ENCODE results near the gene GNAS.

GNAS gene

GRCh38 chr20:58810879-58811250 lies 41.7 kb upstream of the GNAS start:
- Histone ChIP-seq H3K27ac (no peak overlapping the region), H3K9me3 (no peaks in the 10 kb centered on the region), H3K36me3 (no peaks in the 10 kb centered on the region), H3K27me3 (peaks cover 9% of the 10 kb centered on the region), H3K4me3 (ENCODE audit: low read depth in 1 of 2, low read length in 1 of 2) (no peak overlapping the region), H3K4me1 (ENCODE audit: control insufficient read depth in 1 of 2, insufficient read depth in 1 of 2, low read depth in 1 of 2, low read length in 1 of 2) (no peaks in the 10 kb centered on the region)
- TF ChIP-seq CTCF (IDR thresholded peaks at IDR 0.05), result no peak

- Histone ChIP-seq H3K36me3 (no peaks in the 10 kb centered on the region), H3K4me1 (ENCODE audit: control insufficient read depth in 1 of 2, insufficient read depth in 1 of 2, low read depth in 1 of 2, low read length in 1 of 2) (no peaks in the 10 kb centered on the region), H3K9me3 (no peaks in the 10 kb centered on the region), H3K27ac (no peak overlapping the region), H3K4me3 (ENCODE audit: low read depth in 1 of 2, low read length in 1 of 2) (no peak overlapping the region), H3K27me3 (peaks cover 5% of the 10 kb centered on the region)
- no peak for TF ChIP-seq CTCF (IDR thresholded peaks at IDR 0.05)
Observed at GRCh38 chr20:58811334-58811733, 41.2 kb upstream of the GNAS start.

GRCh38 chr20:58813369-58813768 lies 39.1 kb upstream of the GNAS start:
- no peaks in the 10 kb centered on the region for H3K36me3 ChIP-seq
- H3K27ac ChIP-seq, result no peak overlapping the region
- H3K27me3 ChIP-seq, result no peaks in the 10 kb centered on the region
- TF ChIP-seq CTCF (IDR thresholded peaks at IDR 0.05), result no peak
- H3K9me3 ChIP-seq, result no peaks in the 10 kb centered on the region
- H3K4me1 ChIP-seq (ENCODE audit: control insufficient read depth in 1 of 2, insufficient read depth in 1 of 2, low read depth in 1 of 2, low read length in 1 of 2), result no peaks in the 10 kb centered on the region
- no peak overlapping the region for H3K4me3 ChIP-seq (ENCODE audit: low read depth in 1 of 2, low read length in 1 of 2)

GRCh38 chr20:58815448-58815847 lies 37.1 kb upstream of the GNAS start:
- H3K27me3 ChIP-seq, result no peaks in the 10 kb centered on the region
- no peak overlapping the region for H3K27ac ChIP-seq
- H3K4me1 ChIP-seq (ENCODE audit: control insufficient read depth in 1 of 2, insufficient read depth in 1 of 2, low read depth in 1 of 2, low read length in 1 of 2), result no peaks in the 10 kb centered on the region
- TF ChIP-seq CTCF (IDR thresholded peaks at IDR 0.05), result no peak
- H3K4me3 ChIP-seq (ENCODE audit: low read depth in 1 of 2, low read length in 1 of 2), result no peak overlapping the region
- H3K36me3 ChIP-seq, result no peaks in the 10 kb centered on the region
- no peaks in the 10 kb centered on the region for H3K9me3 ChIP-seq

GRCh38 chr20:58816051-58816450 lies 36.5 kb upstream of the GNAS start:
- no peak overlapping the region for H3K27ac ChIP-seq
- H3K4me3 ChIP-seq (ENCODE audit: low read depth in 1 of 2, low read length in 1 of 2), result no peak overlapping the region
- H3K36me3 ChIP-seq, result no peaks in the 10 kb centered on the region
- no peak for TF ChIP-seq CTCF (IDR thresholded peaks at IDR 0.05)
- no peaks in the 10 kb centered on the region for H3K9me3 ChIP-seq
- H3K4me1 ChIP-seq (ENCODE audit: control insufficient read depth in 1 of 2, insufficient read depth in 1 of 2, low read depth in 1 of 2, low read length in 1 of 2), result no peaks in the 10 kb centered on the region
- no peaks in the 10 kb centered on the region for H3K27me3 ChIP-seq
